GM19240 (cell line): ENCODE results near the gene AOPEP.

Experiments used
- DNase-seq: peaks from one replicate; pipeline ENCODE4 v3.0.0; 2011; ENCODE audit warnings: low spot score; ENCODE audit not compliant: insufficient read length

Gene AOPEP

GRCh38 chr9:95131023-95131943 lies 404.8 kb downstream of the AOPEP start:
- DNase-seq = peak; percentile 52

DNA sequence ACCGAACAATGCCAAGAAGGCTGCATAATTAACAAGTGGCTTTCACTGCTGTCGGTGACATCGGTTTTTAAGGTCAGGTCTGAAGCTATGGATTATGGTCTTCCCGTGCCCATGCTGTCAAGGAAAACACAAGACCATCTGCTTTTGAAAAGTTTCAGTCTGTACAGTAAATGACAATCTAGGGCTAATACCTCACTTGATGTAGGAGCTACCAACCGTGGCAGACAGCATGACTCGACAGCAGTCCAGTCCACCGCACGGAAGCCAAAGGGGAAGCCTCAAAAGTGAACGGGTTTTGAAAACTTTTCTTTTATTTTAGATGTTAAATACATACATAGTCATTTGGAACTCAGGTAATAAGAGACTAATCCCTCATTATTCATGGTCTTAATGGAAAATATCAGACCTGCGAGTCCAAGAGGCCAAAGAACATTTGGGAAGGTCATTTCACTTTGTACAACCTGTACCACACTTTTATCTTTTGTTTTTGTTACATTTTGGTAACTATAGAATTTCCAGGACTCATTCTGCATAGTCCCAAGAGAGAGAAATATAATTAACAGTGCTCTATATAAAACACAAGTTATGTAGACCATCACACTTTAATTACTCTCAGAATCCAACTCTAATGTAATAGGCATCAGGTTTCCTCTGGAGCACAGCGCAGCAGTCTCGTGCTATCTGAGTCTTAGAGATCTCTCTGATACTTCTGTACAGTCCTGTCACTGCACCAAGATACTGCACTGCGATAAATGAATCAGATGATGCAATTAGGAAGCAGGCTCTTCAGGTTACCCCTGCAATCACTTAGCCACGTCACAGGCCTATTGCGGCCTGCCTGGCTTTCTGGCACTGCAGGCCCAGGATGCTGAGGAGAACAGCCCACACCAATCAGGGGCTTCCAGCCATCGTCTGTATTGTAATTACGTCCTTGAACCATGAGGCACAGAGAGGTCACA lies 406.1 kb downstream of the AOPEP start:
- no peak for DNase-seq

- no peak for DNase-seq
Observed at GRCh38 chr9:95133325-95133705, 406.8 kb downstream of the AOPEP start.

DNA sequence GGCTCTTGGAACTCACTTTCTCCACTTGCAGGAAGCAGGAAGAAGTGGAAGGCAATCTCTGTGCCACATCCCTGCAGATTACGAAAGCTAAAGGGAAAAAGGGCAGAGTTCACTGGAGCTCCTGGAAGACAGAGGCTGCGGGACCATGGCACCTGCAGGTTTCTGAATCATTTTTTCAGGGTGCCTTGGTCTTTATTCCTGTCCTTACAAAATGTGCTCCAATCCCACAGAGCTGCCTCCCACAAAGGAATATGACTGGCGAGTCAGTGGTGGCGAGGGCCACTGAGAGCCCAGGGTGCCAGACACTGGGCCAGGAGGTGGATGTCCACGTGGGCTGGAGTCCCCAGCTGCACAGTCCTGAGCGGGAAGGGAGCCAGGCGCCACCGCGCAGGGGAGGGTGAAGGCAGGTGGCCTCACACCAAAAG lies 408.0 kb downstream of the AOPEP start:
- no peak for DNase-seq

DNA sequence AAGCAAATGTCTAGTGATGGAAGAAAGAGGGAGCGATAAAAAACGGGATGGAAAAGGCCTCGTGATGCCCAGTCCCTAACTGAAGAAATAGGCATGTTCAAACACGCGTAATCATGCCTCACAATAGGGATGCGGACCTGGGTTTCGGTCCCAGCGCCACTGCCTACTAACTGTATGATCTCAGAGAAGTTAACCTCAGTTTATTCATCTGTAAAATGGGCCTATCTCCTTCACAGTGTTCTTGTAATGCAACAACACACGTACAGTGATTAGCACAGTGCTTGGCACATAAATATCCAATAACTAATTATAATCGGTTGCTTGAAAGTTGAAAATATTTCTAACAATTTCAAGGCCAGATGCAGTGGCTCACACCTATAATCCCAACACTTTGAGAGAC lies 409.3 kb downstream of the AOPEP start:
- no peak for DNase-seq
